Endothelial cell (in vitro differentiated cells): ENCODE data around the gene OLFM2. TPM values are rescaled to one million over a fixed set of nuclear protein-coding genes. Genes with fewer than 3 reads are reported as not detected.
A peak's percentile ranks its signal among the peaks of the same experiment; 100 is the strongest.

ENCODE experiments used
- DNase-seq: peaks from one replicate; pipeline ENCODE4 v3.0.0; 2021; ENCODE audit warnings: low spot score
- H3K27ac Mint-ChIP-seq: one replicate; pipeline ENCODE4 v1.8.0; 2021; ENCODE audit warnings: mixed read lengths, inconsistent platforms; ENCODE audit not compliant: unreplicated experiment
- H3K27me3 Mint-ChIP-seq: one replicate; pipeline ENCODE4 v1.8.0; 2021; ENCODE audit warnings: mild to moderate bottlenecking, moderate library complexity, mixed read lengths, inconsistent platforms; ENCODE audit not compliant: unreplicated experiment
- H3K36me3 Mint-ChIP-seq: one replicate; pipeline ENCODE4 v1.8.0; 2021; ENCODE audit warnings: mild to moderate bottlenecking, low read depth, mixed read lengths, inconsistent platforms; ENCODE audit not compliant: unreplicated experiment
- H3K4me1 Mint-ChIP-seq: one replicate; pipeline ENCODE4 v1.8.0; 2021; ENCODE audit warnings: mild to moderate bottlenecking, mixed read lengths, inconsistent platforms; ENCODE audit not compliant: unreplicated experiment
- H3K4me3 Mint-ChIP-seq: one replicate; pipeline ENCODE4 v1.8.0; 2021; ENCODE audit warnings: mild to moderate bottlenecking, mixed read lengths, inconsistent platforms; ENCODE audit not compliant: unreplicated experiment
- H3K9me3 Mint-ChIP-seq: one replicate; pipeline ENCODE4 v1.8.0; 2021; ENCODE audit warnings: mixed read lengths, inconsistent platforms; ENCODE audit not compliant: unreplicated experiment
- total RNA-seq: library from RNA; stranded (reverse); fragmentation: NEBNext Ultra II Directional; extraction: Animal tissue kit (Norgen Biotek cat#: 25700); gene quantifications from one replicate; pipeline ENCODE4 v1.2.1, GENCODE V29; 2021; ENCODE audit not compliant: unreplicated experiment
- TF ChIP-seq, protein P1 (sequence below): fragments of 200-600 bp; sonication (generic); IDR thresholded peaks from one replicate; pipeline ENCODE4 v1.5.0; 2021; ENCODE audit warnings: antibody characterized with exemption; ENCODE audit not compliant: unreplicated experiment

Gene OLFM2
- total RNA-seq, 1 donor from 2014 or later = 12.0 TPM

DNA sequence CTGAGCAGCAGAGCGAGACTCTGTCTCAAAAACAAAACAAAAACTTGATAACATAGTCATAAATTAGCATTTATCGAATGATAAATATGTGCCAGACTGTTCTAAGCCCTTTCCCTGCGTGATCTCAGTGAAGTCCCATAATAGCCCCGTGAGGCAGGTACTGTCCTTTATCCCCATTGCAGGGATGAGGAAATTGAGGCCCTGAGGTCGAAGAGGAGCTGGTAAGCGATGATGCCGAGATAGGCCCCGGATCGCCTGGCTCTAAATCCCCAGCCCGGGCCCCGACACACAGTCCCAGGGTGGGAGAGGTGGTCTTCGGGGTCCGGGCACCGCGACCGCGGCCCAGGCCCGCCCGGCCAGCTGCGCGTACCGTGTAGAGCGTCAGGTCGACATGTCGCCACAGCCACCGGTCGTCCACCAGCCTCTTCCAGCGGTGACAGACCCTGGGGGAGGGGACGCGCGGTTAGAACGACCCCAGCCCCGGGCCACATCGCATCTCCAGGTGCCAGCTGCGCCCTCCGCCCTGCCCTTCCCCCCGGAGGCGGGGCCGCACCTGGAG, 118.1 kb downstream of the OLFM2 start:
- H3K4me1 Mint-ChIP-seq = peaks cover 11% of the 10 kb centered on the region
- no peak for DNase-seq
- peaks cover 10% of the 10 kb centered on the region for H3K27me3 Mint-ChIP-seq
- H3K27ac Mint-ChIP-seq = peak overlapping the region; percentile 88
- peaks cover 4% of the 10 kb centered on the region for H3K9me3 Mint-ChIP-seq
- H3K36me3 Mint-ChIP-seq = peaks cover 35% of the 10 kb centered on the region
- TF ChIP-seq, protein P1, sequence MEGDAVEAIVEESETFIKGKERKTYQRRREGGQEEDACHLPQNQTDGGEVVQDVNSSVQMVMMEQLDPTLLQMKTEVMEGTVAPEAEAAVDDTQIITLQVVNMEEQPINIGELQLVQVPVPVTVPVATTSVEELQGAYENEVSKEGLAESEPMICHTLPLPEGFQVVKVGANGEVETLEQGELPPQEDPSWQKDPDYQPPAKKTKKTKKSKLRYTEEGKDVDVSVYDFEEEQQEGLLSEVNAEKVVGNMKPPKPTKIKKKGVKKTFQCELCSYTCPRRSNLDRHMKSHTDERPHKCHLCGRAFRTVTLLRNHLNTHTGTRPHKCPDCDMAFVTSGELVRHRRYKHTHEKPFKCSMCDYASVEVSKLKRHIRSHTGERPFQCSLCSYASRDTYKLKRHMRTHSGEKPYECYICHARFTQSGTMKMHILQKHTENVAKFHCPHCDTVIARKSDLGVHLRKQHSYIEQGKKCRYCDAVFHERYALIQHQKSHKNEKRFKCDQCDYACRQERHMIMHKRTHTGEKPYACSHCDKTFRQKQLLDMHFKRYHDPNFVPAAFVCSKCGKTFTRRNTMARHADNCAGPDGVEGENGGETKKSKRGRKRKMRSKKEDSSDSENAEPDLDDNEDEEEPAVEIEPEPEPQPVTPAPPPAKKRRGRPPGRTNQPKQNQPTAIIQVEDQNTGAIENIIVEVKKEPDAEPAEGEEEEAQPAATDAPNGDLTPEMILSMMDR = no peak
- H3K4me3 Mint-ChIP-seq = peak overlapping the region; percentile 93

GRCh38 chr19:9811139-9811538, 125.2 kb downstream of the OLFM2 start:
- no peak for DNase-seq
- no peak overlapping the region for H3K4me3 Mint-ChIP-seq
- H3K27me3 Mint-ChIP-seq = peaks cover 3% of the 10 kb centered on the region
- H3K27ac Mint-ChIP-seq = no peak overlapping the region
- H3K36me3 Mint-ChIP-seq = peaks cover 30% of the 10 kb centered on the region
- peaks cover under 1% of the 10 kb centered on the region for H3K9me3 Mint-ChIP-seq
- H3K4me1 Mint-ChIP-seq = no peaks in the 10 kb centered on the region
- TF ChIP-seq, protein P1 = no peak

GRCh38 chr19:9808855-9809824, 127.2 kb downstream of the OLFM2 start:
- Mint-ChIP-seq H3K27ac (no peak overlapping the region), H3K4me3 (peak overlapping the region; percentile 43), H3K4me1 (no peaks in the 10 kb centered on the region), H3K36me3 (peaks cover 16% of the 10 kb centered on the region), H3K9me3 (no peaks in the 10 kb centered on the region), H3K27me3 (peaks cover 2% of the 10 kb centered on the region)
- no peak for DNase-seq
- TF ChIP-seq, protein P1 = no peak

DNA sequence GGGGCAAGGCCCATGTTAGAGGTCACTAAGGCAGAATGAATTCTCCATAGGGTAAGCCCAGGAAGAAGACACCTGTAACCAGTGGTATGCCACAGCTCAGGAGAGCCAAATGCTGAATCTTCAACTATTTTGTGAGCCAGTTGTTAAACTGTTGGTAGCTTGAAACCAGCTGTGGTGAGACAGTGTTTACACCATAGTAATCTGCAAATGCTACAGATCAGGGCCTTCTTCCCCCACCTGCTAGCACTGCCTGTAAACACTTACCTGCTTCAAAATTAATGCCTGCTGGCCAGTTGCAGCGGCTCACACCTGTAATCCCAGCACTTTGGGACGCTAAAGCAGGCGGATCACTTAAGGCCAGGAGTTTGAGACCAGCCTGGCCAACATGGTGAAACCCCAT, 129.5 kb downstream of the OLFM2 start:
- Mint-ChIP-seq H3K27me3 (no peaks in the 10 kb centered on the region), H3K4me3 (no peak overlapping the region), H3K4me1 (no peaks in the 10 kb centered on the region), H3K36me3 (peaks cover 15% of the 10 kb centered on the region), H3K9me3 (peaks cover 5% of the 10 kb centered on the region), H3K27ac (no peak overlapping the region)
- DNase-seq = no peak
- TF ChIP-seq, protein P1 = no peak

Other genes with a start within 250 kb of the OLFM2 start
- gene ZNF846, start 167.8 kb downstream of the OLFM2 start, total RNA-seq = 17.6 TPM
- 45.9 TPM for gene FBXL12, start 117.4 kb downstream of the OLFM2 start, total RNA-seq
- 399 TPM for gene UBL5, start 108.6 kb downstream of the OLFM2 start, total RNA-seq
- gene PIN1, start 101.2 kb downstream of the OLFM2 start, total RNA-seq = 69.9 TPM
- 0.05 TPM for gene COL5A3, start 74.0 kb upstream of the OLFM2 start, total RNA-seq
- gene RDH8, start 77.0 kb upstream of the OLFM2 start, total RNA-seq = not detected
- 9.2 TPM for gene SHFL, start 149.8 kb upstream of the OLFM2 start, total RNA-seq
- 0.36 TPM for gene ANGPTL6, start 166.2 kb upstream of the OLFM2 start, total RNA-seq
- 39.6 TPM for gene PPAN, start 169.8 kb upstream of the OLFM2 start, total RNA-seq
- gene P2RY11, start 175.2 kb upstream of the OLFM2 start, total RNA-seq = 16.3 TPM
- 286 TPM for gene EIF3G, start 183.4 kb upstream of the OLFM2 start, total RNA-seq